Bronchial epithelial cell (primary cell): ENCODE measurements around the gene CASD1. TPM values are rescaled to one million over a fixed set of nuclear protein-coding genes. Genes with fewer than 3 reads are reported as not detected.

Source experiments
- DNase-seq: peaks from one replicate; pipeline ENCODE4 v3.0.0-alpha.2; 2010; ENCODE audit warnings: low read depth
- FAIRE-seq: peaks from 2 replicates; lab custom pipeline; 2011; peaks lifted over from hg19 to GRCh38; lab: Jason Lieb, UNC
- H3K27me3 ChIP-seq: 2 replicates; pipeline ENCODE4 v1.5.1; 2011; ENCODE audit warnings: low read length; ENCODE audit not compliant: control insufficient read depth, insufficient read depth
- H3K36me3 ChIP-seq: 2 replicates; pipeline ENCODE4 v1.5.1; 2011; ENCODE audit warnings: low read length; ENCODE audit not compliant: control insufficient read depth, insufficient read depth
- H3K4me3 ChIP-seq: 2 replicates; pipeline ENCODE4 v1.5.1; 2011; ENCODE audit warnings: mild to moderate bottlenecking, low read depth, low read length, control low read depth
- CTCF ChIP-seq: IDR thresholded peaks from 2 replicates; pipeline ENCODE4 v1.5.1; 2011; ENCODE audit warnings: mild to moderate bottlenecking, moderate library complexity, low read length, control low read depth, inconsistent platforms; ENCODE audit not compliant: insufficient read depth, severe bottlenecking
- total RNA-seq: library from RNA; depleted of rRNA; stranded (reverse); fragments of >200 nt; gene quantifications from 2 replicates; pipeline ENCODE4 v1.2.1, GENCODE V29; 2014

The CASD1 gene
- total RNA-seq, 1 donor from 2014 or later: 8.7 TPM

- H3K4me3 ChIP-seq: no peak overlapping the region
- no peak for TF ChIP-seq CTCF
- DNase-seq: no peak
- H3K36me3 ChIP-seq: no peaks in the 10 kb centered on the region
- FAIRE-seq: no peak
- no peaks in the 10 kb centered on the region for H3K27me3 ChIP-seq
These were observed 90.7 kb downstream of the CASD1 start for GRCh38 chr7:94600267-94600666.

GRCh38 chr7:94602181-94602580 lies 92.6 kb downstream of the CASD1 start:
- no peaks in the 10 kb centered on the region for H3K36me3 ChIP-seq
- DNase-seq (no peak), FAIRE-seq (no peak)
- no peaks in the 10 kb centered on the region for H3K27me3 ChIP-seq
- no peak for TF ChIP-seq CTCF
- no peak overlapping the region for H3K4me3 ChIP-seq

- H3K27me3 ChIP-seq: no peaks in the 10 kb centered on the region
- no peak for FAIRE-seq
- TF ChIP-seq CTCF: no peak
- H3K36me3 ChIP-seq: no peaks in the 10 kb centered on the region
- no peak overlapping the region for H3K4me3 ChIP-seq
- DNase-seq: no peak
These were observed 95.4 kb downstream of the CASD1 start for GRCh38 chr7:94605031-94605430.

Other genes with a start within 250 kb of the CASD1 start
- 1.4 and 46.9 TPM in 2 replicates for gene COL1A2, start 114.9 kb upstream of the CASD1 start, total RNA-seq
- 20.0 and 23.0 TPM in 2 replicates for gene SGCE, start 146.3 kb downstream of the CASD1 start, total RNA-seq